ENCODE results near the gene ATR.
"Not testable (repeated sequence)": the region's sequence is repeated elsewhere in the genome, so short reads cannot be mapped to it uniquely, and the experiment has no call there.

GRCh38 chr3:142439499-142440220, 138.9 kb downstream of the ATR start:
- not testable (repeated sequence) for TF ChIP-seq CTCF (conservative IDR thresholded peaks at IDR 0.05; ENCODE audit: low read depth, low read length); EZH2 (IDR thresholded peaks at IDR 0.05; ENCODE audit: borderline replicate concordance, low read depth, low read length, poor library complexity, severe bottlenecking)
